Naive thymus-derived CD8-positive, alpha-beta T cell (primary cell): Measurements from ENCODE around the gene MAD1L1. TPM values are rescaled to one million over a fixed set of nuclear protein-coding genes. Genes with fewer than 3 reads are reported as not detected.

Experiments
- ATAC-seq, 2 donors: fragments of 150-1000 bp; cut with Tn5 transposase in 1 of 2; sonication (Bioruptor Pico), chemical (Tn5 transposase) in 1 of 2; 1 replicate in 1 of 2; 2 replicates in 1 of 2; pipeline ENCODE4 v1.10.0; 2021; ENCODE audit warnings: mild to moderate bottlenecking in 2 of 2, moderate library complexity in 2 of 2
- POLR2A ChIA-PET: fragments of 350-600 bp; sonication (Branson Sonifier 250); formaldehyde crosslinking; loops from one replicate; lab custom pipeline; 2021; ENCODE audit warnings: antibody characterized with exemption; lab: Charles Lee
- DNase-seq, 10 donors: peaks; one replicate each; pipeline versions ENCODE4 v3.0.0 to v3.0.0-alpha.2; 2020 to 2022
- H3K27ac Mint-ChIP-seq, 10 donors: one replicate each; pipeline ENCODE4 v1.8.0; 2020 to 2022; ENCODE audit warnings: mild to moderate bottlenecking in 10 of 10, mixed read lengths in 10 of 10, moderate library complexity in 4 of 10, inconsistent platforms in 1 of 10
- H3K27me3 Mint-ChIP-seq, 5 donors: one replicate each; pipeline ENCODE4 v1.8.0; 2021 to 2022; ENCODE audit warnings: mixed read lengths in 5 of 5
- H3K36me3 Mint-ChIP-seq, 3 donors: one replicate each; pipeline ENCODE4 v1.8.0; 2020 to 2022; ENCODE audit warnings: mixed read lengths in 3 of 3, mild to moderate bottlenecking in 2 of 3, inconsistent platforms in 1 of 3
- H3K4me1 Mint-ChIP-seq, 4 donors: one replicate each; pipeline ENCODE4 v1.8.0; 2021 to 2022; ENCODE audit warnings: mixed read lengths in 4 of 4
- H3K4me3 Mint-ChIP-seq, 10 donors: one replicate each; pipeline ENCODE4 v1.8.0; 2020 to 2022; ENCODE audit warnings: mild to moderate bottlenecking in 10 of 10, mixed read lengths in 10 of 10, moderate library complexity in 6 of 10, inconsistent platforms in 1 of 10
- H3K9me3 Mint-ChIP-seq, 9 donors: one replicate each; pipeline ENCODE4 v1.8.0; 2020 to 2022; ENCODE audit warnings: mixed read lengths in 9 of 9, mild to moderate bottlenecking in 3 of 9, inconsistent platforms in 1 of 9, moderate library complexity in 1 of 9
- polyA plus RNA-seq, 3 donors: library from polyadenylated mRNA; unstranded; fragments of 300-500 nt; fragmentation: Illumina TruSeq; gene quantifications; one replicate each; pipeline ENCODE4 v1.2.3, GENCODE V29; 2021
- total RNA-seq, 8 experiments: library from RNA in 2 of 8; stranded (reverse) in 2 of 8; gene quantifications; one replicate each; pipeline ENCODE4 v1.2.3 and lab custom pipeline; 2021 to 2026

MAD1L1 gene
- total and polyA plus RNA-seq, 5 experiments from 2014 or later, result 84.5 to 243 (median 146) TPM

- peaks cover 0 to 6% (median 2%) of the 10 kb centered on the region in 9 donors for H3K9me3 Mint-ChIP-seq
- H3K27me3 Mint-ChIP-seq, result no peaks in the 10 kb centered on the region
- DNase-seq (no peak), ATAC-seq (no peak)
- peak overlapping the region; percentile 31 to 97 (median 90) for H3K27ac Mint-ChIP-seq
- POLR2A ChIA-PET, result interaction anchor here (0.7 kb wide), 1 partner anchor 9 kb away, joined by 8 read pairs; no protein-coding TSS in a partner anchor
- peak overlapping the region in 6 of 10 donors; percentile 9 to 86 (median 54) for H3K4me3 Mint-ChIP-seq
- peaks cover 16 to 49% (median 35%) of the 10 kb centered on the region in 4 donors for H3K4me1 Mint-ChIP-seq
- H3K36me3 Mint-ChIP-seq, result peaks cover 0 to 5% (median 0%) of the 10 kb centered on the region in 3 donors
These were observed 213.4 kb downstream of the MAD1L1 start for GRCh38 chr7:2019461-2019710.

- Mint-ChIP-seq H3K4me1 (peaks cover 14 to 44% (median 35%) of the 10 kb centered on the region in 4 donors), H3K36me3 (no peaks in the 10 kb centered on the region), H3K9me3 (peaks cover 0 to 2% (median 0%) of the 10 kb centered on the region in 9 donors), H3K4me3 (peak overlapping the region in 5 of 10 donors; percentile 9 to 67 (median 30)), H3K27me3 (no peaks in the 10 kb centered on the region), H3K27ac (peak overlapping the region; percentile 31 to 93 (median 86))
- POLR2A ChIA-PET, result interaction anchor here (0.7 kb wide), 1 partner anchor 8 kb away, joined by 8 read pairs; no protein-coding TSS in a partner anchor
- DNase-seq (peak in 2 of 10 donors; percentile 1 to 55), ATAC-seq (no peak)
These were observed 213.9 kb downstream of the MAD1L1 start for GRCh38 chr7:2018569-2019460.

- H3K4me3 Mint-ChIP-seq, result no peak overlapping the region
- peaks cover 0 to 7% (median 4%) of the 10 kb centered on the region in 3 donors for H3K36me3 Mint-ChIP-seq
- POLR2A ChIA-PET, result no interaction called here
- ATAC-seq (no peak), DNase-seq (peak in 2 of 10 donors; percentile 0 to 61)
- H3K4me1 Mint-ChIP-seq, result peaks cover 18 to 44% (median 38%) of the 10 kb centered on the region in 4 donors
- no peaks in the 10 kb centered on the region for H3K27me3 Mint-ChIP-seq
- peaks cover 0 to 2% (median 0%) of the 10 kb centered on the region in 9 donors for H3K9me3 Mint-ChIP-seq
- H3K27ac Mint-ChIP-seq, result peak overlapping the region in 8 of 10 donors; percentile 33 to 90 (median 70)
These were observed 214.7 kb downstream of the MAD1L1 start for GRCh38 chr7:2017914-2018568.

GRCh38 chr7:2017481-2017891, 215.3 kb downstream of the MAD1L1 start:
- no peak overlapping the region for H3K4me3 Mint-ChIP-seq
- peaks cover 0 to 11% (median 8%) of the 10 kb centered on the region in 3 donors for H3K36me3 Mint-ChIP-seq
- H3K27ac Mint-ChIP-seq, result peak overlapping the region in 7 of 10 donors; percentile 37 to 90 (median 62)
- ATAC-seq (no peak), DNase-seq (peak in 2 of 10 donors; percentile 1 to 44)
- H3K27me3 Mint-ChIP-seq, result no peaks in the 10 kb centered on the region
- POLR2A ChIA-PET, result no interaction called here
- peaks cover 18 to 47% (median 36%) of the 10 kb centered on the region in 4 donors for H3K4me1 Mint-ChIP-seq
- peaks cover 0 to under 1% (median 0%) of the 10 kb centered on the region in 9 donors for H3K9me3 Mint-ChIP-seq

- H3K9me3 Mint-ChIP-seq, result no peaks in the 10 kb centered on the region
- POLR2A ChIA-PET, result no interaction called here
- peak overlapping the region in 6 of 10 donors; percentile 25 to 71 (median 51) for H3K27ac Mint-ChIP-seq
- H3K27me3 Mint-ChIP-seq, result no peaks in the 10 kb centered on the region
- peaks cover 0 to 11% (median 8%) of the 10 kb centered on the region in 3 donors for H3K36me3 Mint-ChIP-seq
- H3K4me1 Mint-ChIP-seq, result peaks cover 18 to 47% (median 37%) of the 10 kb centered on the region in 4 donors
- DNase-seq, result peak in 1 of 10 donors; percentile 0
- H3K4me3 Mint-ChIP-seq, result peak overlapping the region in 1 of 10 donors; percentile 24
- no peak for ATAC-seq
These were observed 215.8 kb downstream of the MAD1L1 start for GRCh38 chr7:2016761-2017480.

- H3K36me3 Mint-ChIP-seq, result peaks cover 0 to 11% (median 8%) of the 10 kb centered on the region in 3 donors
- H3K4me1 Mint-ChIP-seq, result peaks cover 16 to 41% (median 31%) of the 10 kb centered on the region in 4 donors
- H3K9me3 Mint-ChIP-seq, result no peaks in the 10 kb centered on the region
- ATAC-seq (no peak), DNase-seq (peak in 2 of 10 donors; percentile 1 to 57)
- H3K27ac Mint-ChIP-seq, result peak overlapping the region in 1 of 10 donors; percentile 56
- H3K4me3 Mint-ChIP-seq, result no peak overlapping the region
- no peaks in the 10 kb centered on the region for H3K27me3 Mint-ChIP-seq
- POLR2A ChIA-PET, result no interaction called here
These were observed 216.6 kb downstream of the MAD1L1 start for GRCh38 chr7:2016021-2016631.

- H3K4me1 Mint-ChIP-seq, result peaks cover 21 to 34% (median 24%) of the 10 kb centered on the region in 4 donors
- peak in 2 of 10 donors; percentile 3 to 43 for DNase-seq
- POLR2A ChIA-PET, result no interaction called here
These were observed 217.4 kb downstream of the MAD1L1 start for GRCh38 chr7:2015251-2015871.

GRCh38 chr7:2014391-2015241, 218.1 kb downstream of the MAD1L1 start:
- H3K27ac Mint-ChIP-seq, result no peak overlapping the region
- no peaks in the 10 kb centered on the region for H3K27me3 Mint-ChIP-seq
- POLR2A ChIA-PET, result no interaction called here
- H3K36me3 Mint-ChIP-seq, result peaks cover 0 to 11% (median 8%) of the 10 kb centered on the region in 3 donors
- H3K9me3 Mint-ChIP-seq, result no peaks in the 10 kb centered on the region
- ATAC-seq (no peak), DNase-seq (peak in 2 of 10 donors; percentile 5 to 56)
- H3K4me3 Mint-ChIP-seq, result no peak overlapping the region
- peaks cover 16 to 26% (median 18%) of the 10 kb centered on the region in 4 donors for H3K4me1 Mint-ChIP-seq

More at GRCh38 chr7:2015251-2015871, 217.4 kb downstream of the MAD1L1 start:
- H3K27me3 Mint-ChIP-seq, result no peaks in the 10 kb centered on the region
- peaks cover 0 to 11% (median 8%) of the 10 kb centered on the region in 3 donors for H3K36me3 Mint-ChIP-seq
- peak overlapping the region in 1 of 10 donors; percentile 21 for H3K27ac Mint-ChIP-seq
- H3K9me3 Mint-ChIP-seq, result no peaks in the 10 kb centered on the region
- no peak for ATAC-seq
- H3K4me3 Mint-ChIP-seq, result no peak overlapping the region

- no peaks in the 10 kb centered on the region for H3K27me3 Mint-ChIP-seq
- peaks cover 9 to 17% (median 11%) of the 10 kb centered on the region in 4 donors for H3K4me1 Mint-ChIP-seq
- H3K27ac Mint-ChIP-seq, result peak overlapping the region in 3 of 10 donors; percentile 16 to 43 (median 33)
- H3K36me3 Mint-ChIP-seq, result peaks cover 0 to 11% (median 8%) of the 10 kb centered on the region in 3 donors
- POLR2A ChIA-PET, result interaction anchor here (1.4 kb wide), 1 partner anchor 18 kb away, joined by 3 read pairs; no protein-coding TSS in a partner anchor
- no peak overlapping the region for H3K4me3 Mint-ChIP-seq
- H3K9me3 Mint-ChIP-seq, result no peaks in the 10 kb centered on the region
- ATAC-seq (no peak), DNase-seq (peak in 2 of 10 donors; percentile 0 to 52)
These were observed 219.1 kb downstream of the MAD1L1 start for GRCh38 chr7:2013381-2014311.

- Mint-ChIP-seq H3K27me3 (no peaks in the 10 kb centered on the region), H3K36me3 (peaks cover 0 to 11% (median 8%) of the 10 kb centered on the region in 3 donors), H3K9me3 (no peaks in the 10 kb centered on the region), H3K4me3 (no peak overlapping the region), H3K27ac (peak overlapping the region in 2 of 10 donors; percentile 16 to 33), H3K4me1 (peaks cover 5 to 17% (median 11%) of the 10 kb centered on the region in 4 donors)
- DNase-seq (no peak), ATAC-seq (no peak)
- POLR2A ChIA-PET, result interaction anchor here (1.4 kb wide), 1 partner anchor 17 kb away, joined by 3 read pairs; no protein-coding TSS in a partner anchor
These were observed 219.8 kb downstream of the MAD1L1 start for GRCh38 chr7:2012981-2013380.
